ENCODE measurements around the gene PCDHA2. TPM values are rescaled to one million over a fixed set of nuclear protein-coding genes. Genes with fewer than 3 reads are reported as not detected.
A peak's percentile ranks its signal among the peaks of the same experiment; 100 is the strongest.
"Not testable (repeated sequence)": the region's sequence is repeated elsewhere in the genome, so short reads cannot be mapped to it uniquely, and the experiment has no call there.

Gene PCDHA2
- total RNA-seq (2014; rRNA removed): not detected in 2 replicates
- polyA plus RNA-seq (2012): not detected

GRCh38 chr5:140794595-140795258 is at the start of gene PCDHA2:
Gene PCDHA2 (plus strand): TSS chr5:140794852.
- no peak for DNase-seq (ENCODE audit: low read depth)

- DNase-seq (ENCODE audit: low read depth): no peak
Observed at GRCh38 chr5:140753561-140753960, 41.1 kb upstream of the PCDHA2 start.

- DNase-seq (ENCODE audit: low read depth): no peak
Observed at GRCh38 chr5:140764177-140764973, 30.3 kb upstream of the PCDHA2 start.

- DNase-seq (ENCODE audit: low read depth): no peak
Observed at GRCh38 chr5:140767444-140767843, 27.2 kb upstream of the PCDHA2 start.

- DNase-seq (ENCODE audit: low read depth): no peak
Observed at GRCh38 chr5:140780512-140780911, 14.1 kb upstream of the PCDHA2 start.

- DNase-seq (ENCODE audit: low read depth): no peak
Observed at GRCh38 chr5:140785905-140786686, 8.6 kb upstream of the PCDHA2 start, which contains the start of gene PCDHA1. Gene PCDHA1 (plus strand): TSS chr5:140786140.

GRCh38 chr5:140787422-140787821 is 7.2 kb upstream of the PCDHA2 start:
- not testable (repeated sequence) for DNase-seq (ENCODE audit: low read depth)

GRCh38 chr5:140787849-140788504 is 6.7 kb upstream of the PCDHA2 start:
- not testable (repeated sequence) for DNase-seq (ENCODE audit: low read depth)

GRCh38 chr5:140791089-140791488 is 3.6 kb upstream of the PCDHA2 start:
- DNase-seq (ENCODE audit: low read depth): no peak

- no peak for DNase-seq (ENCODE audit: low read depth)
Observed at GRCh38 chr5:140795259-140795641, 598 bp downstream of the PCDHA2 start.

- DNase-seq (ENCODE audit: low read depth): not testable (repeated sequence)
Observed at GRCh38 chr5:140796072-140796717, 1.5 kb downstream of the PCDHA2 start.

- no peak for DNase-seq (ENCODE audit: low read depth)
Observed at GRCh38 chr5:140796718-140797095, 2.1 kb downstream of the PCDHA2 start.

- DNase-seq (ENCODE audit: low read depth): peak; percentile 31
Observed at GRCh38 chr5:140800816-140801493, 6.3 kb downstream of the PCDHA2 start, which contains the start of gene PCDHA3. Gene PCDHA3 (plus strand): TSS chr5:140801057.

GRCh38 chr5:140801494-140801841 is 6.8 kb downstream of the PCDHA2 start:
- DNase-seq (ENCODE audit: low read depth): peak; percentile 8

GRCh38 chr5:140802381-140802780 is 7.7 kb downstream of the PCDHA2 start:
- DNase-seq (ENCODE audit: low read depth): not testable (repeated sequence)

- no peak for DNase-seq (ENCODE audit: low read depth)
Observed at GRCh38 chr5:140802781-140803271, 8.2 kb downstream of the PCDHA2 start.

GRCh38 chr5:140806834-140807775 is 12.5 kb downstream of the PCDHA2 start, which contains the start of gene PCDHA4:
Gene PCDHA4 (plus strand): TSS chr5:140807068.
- DNase-seq (ENCODE audit: low read depth): peak; percentile 43

GRCh38 chr5:140808241-140808888 is 13.7 kb downstream of the PCDHA2 start:
- not testable (repeated sequence) for DNase-seq (ENCODE audit: low read depth)

Data from LHCN-M2 (cell line).